H1 (cell line): ENCODE measurements around the gene SPEN. TPM values are rescaled to one million over a fixed set of nuclear protein-coding genes. Genes with fewer than 3 reads are reported as not detected.

ENCODE experiments used
- CTCF ChIA-PET: fragments of 300-600 bp; sonication (Branson Sonifier 250); formaldehyde crosslinking; loops from one replicate; lab custom pipeline; 2021; ENCODE audit not compliant: partially characterized antibody; lab: Charles Lee
- POLR2A ChIA-PET: fragments of 300-600 bp; sonication (Branson Sonifier 250); formaldehyde crosslinking; loops from one replicate; lab custom pipeline; 2021; ENCODE audit warnings: inconsistent platforms; ENCODE audit not compliant: partially characterized antibody; lab: Charles Lee
- DNase-seq, 2 experiments: peaks; one replicate each; pipeline versions ENCODE4 v3.0.0 to v3.0.0-alpha.2; 2010 to 2022; ENCODE audit warnings: low spot score in 2 of 2, low read depth in 1 of 2, mixed read lengths in 1 of 2
- FAIRE-seq: peaks from 2 replicates; lab custom pipeline; 2011; peaks lifted over from hg19 to GRCh38; lab: Jason Lieb, UNC
- H2AFZ ChIP-seq: 2 replicates; pipeline ENCODE4 v1.8.1; 2012; ENCODE audit warnings: low read length, inconsistent platforms
- H2AK5ac ChIP-seq: 2 replicates; pipeline ENCODE4 v1.6.1; 2013; ENCODE audit warnings: low read depth, low read length
- H2BK120ac ChIP-seq: replicated peaks from 2 replicates; pipeline ENCODE3; 2013; ENCODE audit warnings: low read depth, low read length, inconsistent platforms
- H2BK12ac ChIP-seq: 2 replicates; pipeline ENCODE4 v1.6.1; 2013; ENCODE audit warnings: low read depth, low read length
- H2BK15ac ChIP-seq: 2 replicates; pipeline ENCODE4 v1.6.1; 2013; ENCODE audit warnings: low read length
- H2BK20ac ChIP-seq: 2 replicates; pipeline ENCODE4 v1.6.1; 2013; ENCODE audit warnings: low read length
- H2BK5ac ChIP-seq: 2 replicates; pipeline ENCODE4 v1.6.1; 2013; ENCODE audit warnings: low read depth, low read length
- H3K14ac ChIP-seq: 2 replicates; pipeline ENCODE4 v1.6.1; 2013; ENCODE audit warnings: inconsistent platforms; ENCODE audit not compliant: insufficient read length
- H3K18ac ChIP-seq: 2 replicates; pipeline ENCODE4 v1.6.1; 2013; ENCODE audit warnings: low read length; ENCODE audit errors: extremely low read depth
- H3K23ac ChIP-seq: 2 replicates; pipeline ENCODE4 v1.6.1; 2013; ENCODE audit warnings: inconsistent platforms; ENCODE audit not compliant: insufficient read length
- H3K23me2 ChIP-seq: 2 replicates; pipeline ENCODE4 v1.6.1; 2013; ENCODE audit warnings: low read depth, low read length
- H3K27ac ChIP-seq: 2 replicates; pipeline ENCODE4 v1.6.1; 2011; ENCODE audit warnings: low read depth, low read length, inconsistent platforms
- H3K27me3 ChIP-seq, 4 experiments: replicated peaks in 1 of 4; 1 replicate in 1 of 4; 2 replicates in 3 of 4; pipeline versions ENCODE4 v1.6.1 to v1.8.1; 2011 to 2013; ENCODE audit warnings: low read length in 3 of 4, mild to moderate bottlenecking in 3 of 4, inconsistent platforms in 2 of 4, mixed read lengths in 2 of 4, moderate library complexity in 1 of 4; ENCODE audit not compliant: control insufficient read depth in 3 of 4, insufficient read depth in 3 of 4; ENCODE audit errors: extremely low read depth in 1 of 4
- H3K36me3 ChIP-seq, 4 experiments: 2 replicates each; pipeline versions ENCODE4 v1.6.1 to v1.8.1; 2011 to 2013; ENCODE audit warnings: mild to moderate bottlenecking in 4 of 4, low read length in 3 of 4, moderate library complexity in 2 of 4, control low read depth in 1 of 4, inconsistent platforms in 1 of 4; ENCODE audit not compliant: insufficient read depth in 4 of 4, control insufficient read depth in 2 of 4
- H3K4ac ChIP-seq: replicated peaks from 2 replicates; pipeline ENCODE3; 2013; ENCODE audit warnings: low read length, low read depth, mixed read lengths, inconsistent platforms; ENCODE audit not compliant: insufficient read length
- H3K4me1 ChIP-seq, 4 experiments: replicated peaks in 1 of 4; 1 replicate in 1 of 4; 2 replicates in 3 of 4; pipeline versions ENCODE4 v1.6.1 to v1.8.1; 2011 to 2013; ENCODE audit warnings: low read length in 3 of 4, inconsistent platforms in 2 of 4, mixed read lengths in 1 of 4; ENCODE audit not compliant: insufficient read depth in 4 of 4, control insufficient read depth in 3 of 4
- H3K4me2 ChIP-seq, 2 experiments: 2 replicates each; pipeline versions ENCODE4 v1.6.1 to v1.8.1; 2011 to 2013; ENCODE audit warnings: low read depth in 2 of 2, low read length in 2 of 2, control low read depth in 1 of 2, inconsistent platforms in 1 of 2, mild to moderate bottlenecking in 1 of 2; ENCODE audit not compliant: insufficient read depth in 1 of 2
- H3K4me3 ChIP-seq, 4 experiments: fragments of 200-600, 300-600 bp in 1 of 4; sonication (generic), shearing (Covaris generic), sonication (Bioruptor Twin) in 1 of 4; 2 replicates each; pipeline versions ENCODE4 v1.5.1 to v1.8.1; 2011 to 2016; ENCODE audit warnings: low read length in 4 of 4, low read depth in 3 of 4, control low read depth in 2 of 4, inconsistent platforms in 2 of 4, mild to moderate bottlenecking in 2 of 4, mixed read lengths in 1 of 4, moderate library complexity in 1 of 4; ENCODE audit not compliant: insufficient read depth in 2 of 4; ENCODE audit errors: extremely low read depth in 1 of 4
- H3K56ac ChIP-seq: replicated peaks from 2 replicates; pipeline ENCODE3; 2013; ENCODE audit warnings: low read depth, mild to moderate bottlenecking, mixed read lengths, low read length, inconsistent platforms; ENCODE audit not compliant: insufficient read length
- H3K79me1 ChIP-seq: 2 replicates; pipeline ENCODE4 v1.6.1; 2013; ENCODE audit warnings: low read depth, low read length, control low read depth
- H3K79me2 ChIP-seq, 2 experiments: 2 replicates each; pipeline versions ENCODE4 v1.6.1 to v1.8.1; 2012 to 2013; ENCODE audit warnings: low read length in 2 of 2, mild to moderate bottlenecking in 2 of 2, inconsistent platforms in 1 of 2; ENCODE audit not compliant: insufficient read depth in 2 of 2, control insufficient read depth in 1 of 2
- H3K9ac ChIP-seq, 4 experiments: replicated peaks in 1 of 4; 1 replicate in 1 of 4; 2 replicates in 3 of 4; pipeline versions ENCODE4 v1.6.1 to v1.8.1; 2011 to 2013; ENCODE audit warnings: low read depth in 3 of 4, low read length in 3 of 4, control low read depth in 2 of 4, mild to moderate bottlenecking in 2 of 4, moderate library complexity in 2 of 4, inconsistent platforms in 1 of 4; ENCODE audit errors: extremely low read depth in 1 of 4
- H3K9me3 ChIP-seq, 2 experiments: 2 replicates each; pipeline versions ENCODE4 v1.6.1 to v1.8.1; 2012 to 2013; ENCODE audit warnings: mild to moderate bottlenecking in 2 of 2, moderate library complexity in 2 of 2, control low read depth in 1 of 2, inconsistent platforms in 1 of 2, low read depth in 1 of 2, low read length in 1 of 2, mixed read lengths in 1 of 2; ENCODE audit not compliant: insufficient read depth in 2 of 2
- H4K20me1 ChIP-seq, 2 experiments: replicated peaks in 1 of 2; 2 replicates each; pipeline versions ENCODE3 to v1.8.1; 2011 to 2013; ENCODE audit warnings: inconsistent platforms in 2 of 2, low read length in 2 of 2, mild to moderate bottlenecking in 1 of 2; ENCODE audit not compliant: insufficient read depth in 2 of 2, control insufficient read depth in 1 of 2
- H4K5ac ChIP-seq: 2 replicates; pipeline ENCODE4 v1.6.1; 2013; ENCODE audit warnings: low read length, low read depth, mixed read lengths, inconsistent platforms; ENCODE audit not compliant: insufficient read length
- H4K8ac ChIP-seq: 2 replicates; pipeline ENCODE4 v1.8.0; 2013; ENCODE audit warnings: mild to moderate bottlenecking, moderate library complexity, low read length, inconsistent platforms; ENCODE audit not compliant: insufficient read depth; ENCODE audit errors: extremely low read depth
- H4K91ac ChIP-seq: replicated peaks from 2 replicates; pipeline ENCODE3; 2013; ENCODE audit warnings: low read length, mixed read lengths, inconsistent platforms; ENCODE audit not compliant: insufficient read length
- EZH2 ChIP-seq: fragments of 200-600 bp; sonication (generic); IDR thresholded peaks from 2 replicates; pipeline ENCODE4 v1.7.1; 2012; ENCODE audit warnings: low read depth, mild to moderate bottlenecking, moderate library complexity, low read length, inconsistent platforms; ENCODE audit not compliant: severe bottlenecking
- PHF8 ChIP-seq: fragments of 200-600 bp; sonication (generic); conservative IDR thresholded peaks from 2 replicates; pipeline ENCODE4 v1.7.1; 2012; ENCODE audit warnings: low read depth, mild to moderate bottlenecking, inconsistent platforms, low read length, moderate library complexity
- SRF ChIP-seq: IDR thresholded peaks from 2 replicates; pipeline ENCODE4 v1.6.1; 2011; ENCODE audit warnings: mild to moderate bottlenecking, low read depth, low read length, moderate library complexity
- WGBS, 2 experiments: shearing (Covaris generic) in 1 of 2; methylation state at CpG; one replicate each; pipeline versions ENCODE4 v1.1.6 to v1.1.7; 2013 to 2015; ENCODE audit warnings: low lambda C conversion rate in 2 of 2, mixed read lengths in 2 of 2, inconsistent platforms in 1 of 2, low coverage in 1 of 2, missing lambda C conversion rate in 1 of 2; ENCODE audit not compliant: insufficient replicate concordance in 2 of 2, insufficient coverage in 1 of 2, insufficient read length in 1 of 2; ENCODE audit errors: extremely low coverage in 1 of 2, missing lambda C conversion rate in 1 of 2; 5-methylcytosine and 5-hydroxymethylcytosine counted together
- polyA plus RNA-seq, 7 experiments: library from polyadenylated mRNA; depleted of rRNA in 3 of 7; stranded (reverse) in 5 of 7; unstranded in 2 of 7; fragments of >200 nt in 5 of 7; fragments of 200-250 nt in 2 of 7; gene quantifications; 1 replicate in 5 of 7; 2 replicates in 1 of 7; 4 replicates in 1 of 7; pipeline versions ENCODE4 v1.2.1 to v1.2.3, GENCODE V29; 2011 to 2013; ENCODE audit warnings: missing spikeins in 2 of 7, mixed read lengths in 2 of 7
- total RNA-seq: library from RNA; stranded (reverse); fragmentation: NEBNext Ultra II Directional; extraction: Animal tissue kit (Norgen Biotek cat#: 25700); gene quantifications from 2 replicates; pipeline ENCODE4 v1.2.1, GENCODE V29; 2021
- TF ChIP-seq, protein P1 (sequence below), 3 experiments: IDR thresholded peaks; 1 replicate in 2 of 3; 2 replicates in 1 of 3; pipeline versions ENCODE4 v1.5.1 to v1.6.1; 2011; ENCODE audit warnings: low read length in 3 of 3, mild to moderate bottlenecking in 3 of 3, inconsistent platforms in 2 of 3, low read depth in 1 of 3, moderate library complexity in 1 of 3; ENCODE audit not compliant: insufficient read depth in 1 of 3; ENCODE audit errors: control extremely low read depth in 1 of 3
- TF ChIP-seq, protein P2 (sequence below): IDR thresholded peaks from 2 replicates; pipeline ENCODE4 v1.6.1; 2012; ENCODE audit warnings: inconsistent platforms

The SPEN gene
- total and polyA plus RNA-seq, 2 of the 8 experiments (the other 6 are each of a cell fraction or from before 2014, with no cell fraction given), result 12.5 to 52.1 TPM

DNA sequence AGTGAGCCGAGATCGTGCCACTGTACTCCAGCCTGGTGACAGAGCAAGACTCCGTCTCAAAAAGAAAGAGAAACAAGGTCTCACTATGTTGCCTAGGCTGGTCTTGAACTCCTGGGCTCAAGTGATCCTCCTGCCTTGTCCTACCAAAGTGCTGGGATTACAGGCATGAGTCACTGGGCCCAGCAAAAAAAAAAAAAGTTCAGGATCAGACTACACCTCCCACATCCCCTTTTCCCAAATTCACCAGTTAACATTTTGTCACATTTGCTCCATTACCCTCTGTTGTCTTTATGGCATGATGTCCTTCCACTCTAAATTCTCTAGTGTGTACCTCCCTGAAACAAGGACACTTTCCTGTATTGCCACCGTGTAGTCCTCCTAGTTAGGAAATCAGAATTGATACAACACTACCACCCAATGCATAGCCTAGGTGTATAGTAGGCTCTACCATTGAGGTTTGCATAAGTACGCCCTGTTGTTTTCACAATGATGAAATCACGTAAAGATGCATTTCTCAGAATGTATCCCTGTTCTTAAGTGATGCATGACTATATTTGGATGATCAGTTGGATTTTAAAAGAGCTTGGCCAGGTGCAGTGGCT lies 10.7 kb downstream of the SPEN start:
- Histone ChIP-seq H2BK15ac (no peak overlapping the region), H3K4me3 (no peak overlapping the region), H3K18ac (no peak overlapping the region), H4K8ac (no peak overlapping the region), H3K36me3 (no peaks in the 10 kb centered on the region), H3K23ac (no peak overlapping the region), H2BK12ac (no peak overlapping the region), H3K9me3 (no peaks in the 10 kb centered on the region), H4K91ac (no peak overlapping the region), H3K4me1 (no peaks in the 10 kb centered on the region), H3K23me2 (peaks cover 2% of the 10 kb centered on the region; the same call in 1 of the 2 replicates), H3K4ac (no peak overlapping the region), H3K14ac (no peak overlapping the region), H3K27ac (no peak overlapping the region), H2AK5ac (no peak overlapping the region), H4K20me1 (peaks cover 0 to 5% of the 10 kb centered on the region in 2 experiments), H3K79me1 (peaks cover 5% of the 10 kb centered on the region), H2BK120ac (no peak overlapping the region), H4K5ac (no peak overlapping the region), H2AFZ (no peak overlapping the region), H3K56ac (no peak overlapping the region), H3K4me2 (no peak overlapping the region), H3K27me3 (no peaks in the 10 kb centered on the region), H3K9ac (no peak overlapping the region), H2BK20ac (no peak overlapping the region), H3K79me2 (peaks cover 4 to 89% of the 10 kb centered on the region in 2 experiments; a peak in 3 of 4 replicates), H2BK5ac (no peak overlapping the region)
- FAIRE-seq (no peak), DNase-seq (peak in 1 of 2 experiments; percentile 13)
- ChIA-PET CTCF (interaction anchor here (1.3 to 1.5 kb wide), 2 partner anchors 24 to 67 kb away, joined by 3 to 4 read pairs; no protein-coding TSS in a partner anchor), POLR2A (interaction anchor here (0.8 to 3.2 kb wide), 2 partner anchors 9 to 12 kb away, joined by 8 to 15 read pairs; partner anchors contain the start of gene SPEN)
- 92% methylated on average over 6 of the region's 6 CpGs; no CpG with 5 or more reads in 1 of the 2 experiments for WGBS, 2 experiments
- no peak for TF ChIP-seq EZH2
- TF ChIP-seq, protein P1, sequence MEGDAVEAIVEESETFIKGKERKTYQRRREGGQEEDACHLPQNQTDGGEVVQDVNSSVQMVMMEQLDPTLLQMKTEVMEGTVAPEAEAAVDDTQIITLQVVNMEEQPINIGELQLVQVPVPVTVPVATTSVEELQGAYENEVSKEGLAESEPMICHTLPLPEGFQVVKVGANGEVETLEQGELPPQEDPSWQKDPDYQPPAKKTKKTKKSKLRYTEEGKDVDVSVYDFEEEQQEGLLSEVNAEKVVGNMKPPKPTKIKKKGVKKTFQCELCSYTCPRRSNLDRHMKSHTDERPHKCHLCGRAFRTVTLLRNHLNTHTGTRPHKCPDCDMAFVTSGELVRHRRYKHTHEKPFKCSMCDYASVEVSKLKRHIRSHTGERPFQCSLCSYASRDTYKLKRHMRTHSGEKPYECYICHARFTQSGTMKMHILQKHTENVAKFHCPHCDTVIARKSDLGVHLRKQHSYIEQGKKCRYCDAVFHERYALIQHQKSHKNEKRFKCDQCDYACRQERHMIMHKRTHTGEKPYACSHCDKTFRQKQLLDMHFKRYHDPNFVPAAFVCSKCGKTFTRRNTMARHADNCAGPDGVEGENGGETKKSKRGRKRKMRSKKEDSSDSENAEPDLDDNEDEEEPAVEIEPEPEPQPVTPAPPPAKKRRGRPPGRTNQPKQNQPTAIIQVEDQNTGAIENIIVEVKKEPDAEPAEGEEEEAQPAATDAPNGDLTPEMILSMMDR (IDR thresholded peaks at IDR 0.05; ENCODE audit: control extremely low read depth in 1 of 3, insufficient read depth in 1 of 3, low read depth in 1 of 3, low read length in 3 of 3), result no peak
- TF ChIP-seq, protein P2, sequence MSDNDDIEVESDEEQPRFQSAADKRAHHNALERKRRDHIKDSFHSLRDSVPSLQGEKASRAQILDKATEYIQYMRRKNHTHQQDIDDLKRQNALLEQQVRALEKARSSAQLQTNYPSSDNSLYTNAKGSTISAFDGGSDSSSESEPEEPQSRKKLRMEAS, result no peak
- TF ChIP-seq SRF, result no peak
- TF ChIP-seq PHF8, result no peak
